IMR-90 (cell line): ENCODE results near the gene ST6GALNAC5. TPM values are rescaled to one million over a fixed set of nuclear protein-coding genes. Genes with fewer than 3 reads are reported as not detected.

ENCODE experiments used
- ATAC-seq: fragments of 200-7000 bp; cut with Tn5 transposase; 2 replicates; pipeline ENCODE4 v1.9.1; 2020; ENCODE audit warnings: low read depth, mild to moderate bottlenecking, moderate library complexity
- BruUV-seq: library from RNA; stranded (reverse); fragments of 400-500 nt; replicated peaks from 2 replicates; lab custom pipeline; 2021; lab: Mats Ljungman, UMichigan
- CTCF ChIA-PET: fragments of 300-600 bp; formaldehyde crosslinking; extraction: SDS; loops from one replicate; lab custom pipeline; 2021; ENCODE audit warnings: antibody characterized with exemption; lab: Yijun Ruan, JAX
- POLR2A ChIA-PET: fragments of 300-600 bp; sonication (Branson Sonifier 250); formaldehyde crosslinking; loops from one replicate; lab custom pipeline; 2022; ENCODE audit warnings: antibody characterized with exemption; ENCODE audit not compliant: unreplicated experiment; lab: Charles Lee
- DNase-seq: peaks from one replicate; pipeline ENCODE4 v3.0.0; 2013
- H2AFZ ChIP-seq: replicated peaks from 2 replicates; pipeline ENCODE3; 2013; ENCODE audit warnings: low read length, mild to moderate bottlenecking; ENCODE audit not compliant: poor library complexity
- H2AK5ac ChIP-seq: 2 replicates; pipeline ENCODE4 v1.6.1; 2013; ENCODE audit warnings: low read depth, low read length, inconsistent platforms
- H2AK9ac ChIP-seq: replicated peaks from 2 replicates; pipeline ENCODE3; 2013; ENCODE audit warnings: mild to moderate bottlenecking, low read depth, low read length, moderate library complexity; ENCODE audit not compliant: poor library complexity
- H2BK120ac ChIP-seq: 2 replicates; pipeline ENCODE4 v1.6.1; 2013; ENCODE audit warnings: low read depth, low read length, inconsistent platforms
- H2BK15ac ChIP-seq: 3 replicates; pipeline ENCODE4 v1.6.1; 2013; ENCODE audit warnings: low read depth, low read length, inconsistent platforms
- H2BK20ac ChIP-seq: 2 replicates; pipeline ENCODE4 v1.6.1; 2013; ENCODE audit warnings: low read depth, mild to moderate bottlenecking, inconsistent platforms, low read length, moderate library complexity
- H2BK5ac ChIP-seq: 2 replicates; pipeline ENCODE4 v1.6.1; 2013; ENCODE audit warnings: mild to moderate bottlenecking, low read depth, low read length, inconsistent platforms; ENCODE audit not compliant: poor library complexity, severe bottlenecking
- H3K14ac ChIP-seq: replicated peaks from 2 replicates; pipeline ENCODE4 v1.6.1; 2013; ENCODE audit warnings: low read depth, low read length, inconsistent platforms
- H3K18ac ChIP-seq: 2 replicates; pipeline ENCODE4 v1.6.1; 2013; ENCODE audit warnings: low read depth, low read length, control low read depth
- H3K23ac ChIP-seq: 2 replicates; pipeline ENCODE4 v1.6.1; 2013; ENCODE audit warnings: low read depth, low read length, inconsistent platforms
- H3K27ac ChIP-seq: 2 replicates; pipeline ENCODE4 v1.5.1; 2013; ENCODE audit warnings: mild to moderate bottlenecking, control low read depth, low read length; ENCODE audit not compliant: insufficient read depth
- H3K27me3 ChIP-seq: 2 replicates; pipeline ENCODE4 v1.6.1; 2013; ENCODE audit warnings: low read length; ENCODE audit not compliant: control insufficient read depth, insufficient read depth
- H3K36me3 ChIP-seq: 2 replicates; pipeline ENCODE4 v1.6.1; 2013; ENCODE audit warnings: low read length, mixed read lengths; ENCODE audit not compliant: control insufficient read depth, insufficient read depth
- H3K4ac ChIP-seq: 2 replicates; pipeline ENCODE4 v1.6.1; 2013; ENCODE audit warnings: low read depth, low read length, inconsistent platforms
- H3K4me1 ChIP-seq: 2 replicates; pipeline ENCODE4 v1.6.1; 2013; ENCODE audit warnings: low read length, mixed read lengths; ENCODE audit not compliant: control insufficient read depth, insufficient read depth
- H3K4me2 ChIP-seq: 2 replicates; pipeline ENCODE4 v1.6.1; 2013; ENCODE audit warnings: low read depth, mild to moderate bottlenecking, control low read depth, low read length, moderate library complexity
- H3K4me3 ChIP-seq: 2 replicates; pipeline ENCODE4 v1.5.1; 2013; ENCODE audit warnings: low read depth, mild to moderate bottlenecking, control low read depth, low read length, moderate library complexity; ENCODE audit not compliant: insufficient read depth
- H3K56ac ChIP-seq: 2 replicates; pipeline ENCODE4 v1.6.1; 2013; ENCODE audit warnings: low read length, inconsistent platforms; ENCODE audit not compliant: insufficient read depth; ENCODE audit errors: extremely low read depth
- H3K79me1 ChIP-seq, 2 experiments: 2 replicates each; pipeline ENCODE4 v1.6.1; 2013; ENCODE audit warnings: low read length in 2 of 2, inconsistent platforms in 1 of 2, low read depth in 1 of 2
- H3K9ac ChIP-seq: 2 replicates; pipeline ENCODE4 v1.6.1; 2013; ENCODE audit warnings: low read depth, low read length, control low read depth
- H3K9me1 ChIP-seq: 2 replicates; pipeline ENCODE4 v1.6.1; 2013; ENCODE audit warnings: low read length, inconsistent platforms; ENCODE audit not compliant: insufficient read depth
- H3K9me3 ChIP-seq: 2 replicates; pipeline ENCODE4 v1.6.1; 2013; ENCODE audit warnings: low read length; ENCODE audit not compliant: control insufficient read depth, insufficient read depth
- H4K20me1 ChIP-seq: 2 replicates; pipeline ENCODE4 v1.6.1; 2013; ENCODE audit warnings: low read length, inconsistent platforms; ENCODE audit not compliant: insufficient read depth
- H4K5ac ChIP-seq: 2 replicates; pipeline ENCODE4 v1.6.1; 2013; ENCODE audit warnings: mild to moderate bottlenecking, low read depth, low read length, control low read depth
- H4K8ac ChIP-seq, 2 experiments: 2 replicates each; pipeline ENCODE4 v1.6.1; 2013; ENCODE audit warnings: low read depth in 2 of 2, low read length in 2 of 2, control low read depth in 1 of 2, inconsistent platforms in 1 of 2
- H4K91ac ChIP-seq: 2 replicates; pipeline ENCODE4 v1.6.1; 2013; ENCODE audit warnings: low read depth, low read length, inconsistent platforms; ENCODE audit not compliant: insufficient read depth
- BHLHE40 ChIP-seq: fragments of 150-350 bp; IDR thresholded peaks from 2 replicates; pipeline ENCODE4 v1.6.1; 2016; ENCODE audit warnings: mild to moderate bottlenecking, low read depth, low read length
- FOS ChIP-seq: fragments of 150-350 bp; IDR thresholded peaks from 2 replicates; pipeline ENCODE4 v1.6.1; 2016; ENCODE audit warnings: low read depth, low read length
- MAFK ChIP-seq: IDR thresholded peaks from 2 replicates; pipeline ENCODE4 v1.6.1; 2012; ENCODE audit warnings: low read depth, low read length, improper control_type of control experiment
- POLR2A ChIP-seq: IDR thresholded peaks from 2 replicates; pipeline ENCODE4 v1.6.1; 2012; ENCODE audit warnings: mild to moderate bottlenecking, low read depth, low read length
- RCOR1 ChIP-seq: IDR thresholded peaks from 2 replicates; pipeline ENCODE4 v1.6.1; 2012; ENCODE audit warnings: mild to moderate bottlenecking, low read length, improper control_type of control experiment; ENCODE audit not compliant: insufficient replicate concordance
- whole genome bisulfite sequencing, 2 experiments: methylation state at CpG; one replicate each; pipeline versions ENCODE4 v1.1.5 to v1.1.7; 2013; ENCODE audit warnings: missing lambda C conversion rate in 2 of 2; ENCODE audit not compliant: insufficient read length in 1 of 2; ENCODE audit errors: extremely low coverage in 2 of 2; 5-methylcytosine and 5-hydroxymethylcytosine counted together
- dilution Hi-C: fragments of 300-500 bp; cut with HindIII; formaldehyde crosslinking; loops from one replicate; pipeline ENCODE4 v1.14.3; 2018; ENCODE audit warnings: low sequenced_read_pairs; ENCODE audit not compliant: unreplicated experiment
- in situ Hi-C: fragments of 300-500 bp; cut with MboI; formaldehyde crosslinking; loops from 3 replicates; pipeline ENCODE4 v1.14.3; 2019; ENCODE audit warnings: low sequenced_read_pairs, inconsistent platforms, mixed read lengths
- intact Hi-C: fragments of 100-400 bp; cut with micrococcal nuclease; formaldehyde crosslinking; loops from 2 replicates; pipeline ENCODE4 v1.10.0; 2022
- polyA plus RNA-seq, 3 experiments: library from polyadenylated mRNA; depleted of rRNA; stranded (reverse); fragments of >200 nt; gene quantifications; 2 replicates each; pipeline ENCODE4 v1.2.3, GENCODE V29; 2012; ENCODE audit warnings: low replicate concordance in 1 of 3
- total RNA-seq: library from RNA; depleted of rRNA; stranded (reverse); fragments of >200 nt; gene quantifications from 2 replicates; pipeline ENCODE4 v1.2.3, GENCODE V29; 2012

Gene ST6GALNAC5
- total and polyA plus RNA-seq, 2 of the 4 experiments (the other 2 are of a cell fraction): 3.4 to 4.0 TPM

GRCh38 chr1:77056525-77056924 is 189.2 kb downstream of the ST6GALNAC5 start:
- Histone ChIP-seq H4K5ac (no peak overlapping the region), H3K56ac (no peak overlapping the region), H3K4me3 (no peak overlapping the region), H3K27ac (no peak overlapping the region), H2AK5ac (no peak overlapping the region), H4K20me1 (no peaks in the 10 kb centered on the region), H4K91ac (no peak overlapping the region), H2BK20ac (no peak overlapping the region), H3K4me2 (no peak overlapping the region), H2BK120ac (no peak overlapping the region), H3K36me3 (no peaks in the 10 kb centered on the region), H3K9me1 (no peaks in the 10 kb centered on the region; the same call in 1 of the 2 replicates), H3K9ac (no peak overlapping the region), H2BK5ac (no peak overlapping the region), H3K4ac (no peak overlapping the region), H3K4me1 (no peaks in the 10 kb centered on the region), H3K79me1 (no peaks in the 10 kb centered on the region), H3K14ac (no peak overlapping the region), H3K9me3 (no peaks in the 10 kb centered on the region), H3K27me3 (peaks cover 2% of the 10 kb centered on the region; the same call in 1 of the 2 replicates), H3K23ac (no peak overlapping the region), H2AFZ (no peak overlapping the region), H2AK9ac (no peak overlapping the region), H3K18ac (no peak overlapping the region), H2BK15ac (no peak overlapping the region), H4K8ac (no peak overlapping the region)
- TF ChIP-seq POLR2A (no peak), FOS (no peak), BHLHE40 (no peak), RCOR1 (no peak), MAFK (no peak)
- dilution Hi-C loops (no loop called here), in situ Hi-C loops (no loop called here), intact Hi-C loops (no loop called here)
- 83% methylated on average over 5 of the region's 7 CpGs; no CpG with 5 or more reads in 1 of the 2 experiments for WGBS, 2 experiments
- CTCF ChIA-PET: no interaction called here
- ATAC-seq (no peak), DNase-seq (no peak)
- no TSS peak for BruUV-seq
- POLR2A ChIA-PET: no interaction called here
